GF-D8 (cell line): ENCODE data around the gene EEFSEC.

Experiments
- DNase-seq: peaks from one replicate; lab custom pipeline; 2025; lab: John Stamatoyannopoulos, UW

EEFSEC gene

DNA sequence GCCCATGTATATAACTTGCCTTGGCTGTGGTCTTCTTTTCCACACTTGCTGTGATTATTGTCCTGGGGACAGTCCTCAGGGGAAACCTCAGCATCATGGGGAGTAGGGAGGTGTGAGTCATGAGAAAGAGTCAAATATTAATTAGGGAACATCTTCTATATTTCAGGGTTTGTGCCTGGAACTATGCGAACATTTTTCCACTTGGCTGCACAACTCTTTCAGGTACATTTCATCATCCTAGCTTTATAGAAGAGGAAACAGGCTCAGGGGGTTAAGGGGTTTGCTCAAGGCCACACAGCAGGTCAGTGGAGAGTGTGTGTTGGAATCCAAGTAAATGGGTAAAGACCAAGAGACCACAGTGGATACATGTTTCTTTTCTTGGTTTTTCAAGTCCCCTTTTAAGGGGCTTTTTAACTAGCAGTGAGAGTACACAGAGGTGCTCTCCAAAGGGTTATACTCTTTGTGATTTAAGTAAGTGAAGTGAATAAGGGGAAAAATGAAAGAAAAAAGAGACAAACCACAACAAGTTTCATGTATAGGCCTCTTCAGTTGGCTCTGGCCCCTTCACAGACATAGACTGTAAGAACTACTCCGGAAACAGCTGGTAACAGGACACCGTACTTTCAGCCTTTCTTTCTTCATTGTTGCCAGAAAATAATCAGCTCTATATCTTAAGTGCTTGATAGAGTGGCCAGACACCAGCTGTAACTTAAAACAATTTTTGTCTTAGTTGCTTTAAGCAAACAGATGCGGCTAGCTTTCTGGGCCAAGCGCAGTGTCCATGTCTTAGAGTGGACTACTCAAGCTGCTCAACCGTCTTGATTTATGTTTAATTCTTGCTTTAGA is 64.6 kb downstream of the EEFSEC start:
- peak; percentile 54 for DNase-seq

DNA sequence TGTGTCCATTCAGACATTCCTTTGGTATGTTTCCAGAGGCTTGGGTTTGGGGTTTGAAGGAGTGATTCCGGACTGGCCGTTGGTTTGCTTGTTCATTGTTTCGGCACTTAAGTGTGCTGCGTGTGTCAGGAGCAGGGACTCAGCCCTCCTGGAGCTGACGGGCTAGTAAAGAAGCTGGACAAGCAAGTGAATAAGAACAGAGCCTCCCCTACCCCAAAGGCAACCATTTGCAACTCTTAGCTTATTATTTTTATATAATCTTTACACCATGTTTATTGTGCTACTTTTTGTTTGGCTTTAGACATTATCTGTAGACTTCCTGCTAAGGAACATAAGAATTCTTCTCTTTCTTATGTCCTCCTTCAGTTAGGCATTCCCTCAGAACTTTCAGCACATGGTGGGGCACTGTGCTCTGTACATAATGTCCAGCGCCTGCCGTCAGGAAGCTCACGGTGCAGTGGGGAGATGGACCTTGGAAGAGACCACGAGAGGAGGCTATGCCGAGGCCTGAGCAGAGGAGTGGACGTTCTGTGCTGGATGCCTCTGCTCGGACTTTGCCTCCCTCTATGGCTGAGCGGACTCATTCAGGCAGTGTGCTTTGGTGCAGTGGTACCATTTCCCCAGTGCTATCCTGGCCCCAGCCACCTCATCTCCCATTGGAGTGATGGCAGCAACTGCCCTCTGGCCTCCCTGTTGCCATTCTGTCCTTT is 65.4 kb downstream of the EEFSEC start:
- no peak for DNase-seq

DNA sequence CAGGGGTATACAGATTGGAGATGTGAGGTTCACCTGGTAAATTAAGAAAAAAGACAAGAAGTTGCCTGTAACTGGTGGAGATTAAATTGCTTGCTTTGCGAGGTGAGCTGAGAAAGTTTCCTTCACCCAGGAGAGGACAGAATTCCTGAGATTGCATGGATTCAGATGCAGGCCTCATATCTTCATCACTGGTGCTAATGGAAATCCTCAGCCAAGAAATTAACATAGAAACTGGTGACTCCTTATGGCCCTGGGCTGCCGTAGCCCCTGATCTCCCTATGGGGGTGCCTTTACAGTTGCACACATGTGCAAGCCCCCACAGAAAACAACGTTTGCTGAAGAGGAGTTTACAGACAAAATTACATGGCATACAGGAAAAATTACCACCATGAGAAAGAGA is 68.0 kb downstream of the EEFSEC start:
- DNase-seq = no peak

DNA sequence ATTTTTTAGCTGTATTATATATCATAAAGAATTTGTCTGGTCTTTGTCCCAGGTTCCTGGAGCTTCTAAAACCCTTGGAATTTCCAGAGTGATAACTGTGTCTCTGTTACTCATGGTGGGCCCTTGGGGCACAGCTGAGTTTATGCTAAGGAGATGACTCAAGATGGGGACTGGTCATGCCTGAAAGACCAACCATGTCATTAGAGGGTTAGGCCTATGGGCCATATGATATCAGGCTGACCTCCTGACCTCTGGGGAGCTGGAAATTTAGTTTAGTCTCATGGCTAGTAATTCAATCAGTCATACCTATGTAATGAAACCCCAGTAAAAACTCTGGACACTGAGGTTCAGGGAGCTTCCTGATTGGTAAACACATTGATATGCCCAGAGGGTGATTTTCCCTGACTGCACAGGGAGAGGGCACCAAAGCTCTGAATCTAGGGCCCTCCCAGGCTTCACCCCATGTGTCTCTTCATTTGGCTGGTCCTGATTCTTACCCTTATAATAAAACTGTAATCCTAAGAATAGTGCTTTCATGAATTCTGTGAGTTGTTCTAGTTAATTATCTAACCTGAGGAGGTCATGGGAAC is 69.6 kb downstream of the EEFSEC start:
- no peak for DNase-seq

DNA sequence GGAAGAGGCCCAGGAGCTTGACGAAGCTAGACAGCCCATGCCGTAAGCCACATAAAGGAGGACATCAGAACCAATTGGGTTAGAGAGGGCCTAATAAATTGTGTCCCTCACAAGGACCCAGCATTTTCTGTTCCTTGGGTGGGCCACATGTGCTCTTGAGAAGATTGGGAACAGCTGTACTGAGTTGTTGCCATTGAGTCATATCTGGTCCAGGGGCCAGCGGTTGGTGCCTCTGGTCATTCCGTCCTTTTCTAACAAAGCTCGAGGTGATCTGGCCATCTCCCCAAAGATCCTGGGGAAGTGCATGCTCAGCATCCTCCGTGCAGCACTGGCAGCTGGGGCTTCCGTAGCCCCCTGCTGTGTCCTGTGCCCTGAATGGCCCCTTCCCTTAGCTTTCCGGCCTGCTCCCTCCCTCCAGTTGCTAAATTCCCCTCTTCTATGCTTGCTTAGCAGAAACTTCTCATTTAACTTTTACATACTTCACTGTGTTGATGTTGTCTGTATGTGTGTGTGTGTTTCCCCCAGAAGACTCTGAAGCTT is 73.0 kb downstream of the EEFSEC start:
- DNase-seq = no peak

DNA sequence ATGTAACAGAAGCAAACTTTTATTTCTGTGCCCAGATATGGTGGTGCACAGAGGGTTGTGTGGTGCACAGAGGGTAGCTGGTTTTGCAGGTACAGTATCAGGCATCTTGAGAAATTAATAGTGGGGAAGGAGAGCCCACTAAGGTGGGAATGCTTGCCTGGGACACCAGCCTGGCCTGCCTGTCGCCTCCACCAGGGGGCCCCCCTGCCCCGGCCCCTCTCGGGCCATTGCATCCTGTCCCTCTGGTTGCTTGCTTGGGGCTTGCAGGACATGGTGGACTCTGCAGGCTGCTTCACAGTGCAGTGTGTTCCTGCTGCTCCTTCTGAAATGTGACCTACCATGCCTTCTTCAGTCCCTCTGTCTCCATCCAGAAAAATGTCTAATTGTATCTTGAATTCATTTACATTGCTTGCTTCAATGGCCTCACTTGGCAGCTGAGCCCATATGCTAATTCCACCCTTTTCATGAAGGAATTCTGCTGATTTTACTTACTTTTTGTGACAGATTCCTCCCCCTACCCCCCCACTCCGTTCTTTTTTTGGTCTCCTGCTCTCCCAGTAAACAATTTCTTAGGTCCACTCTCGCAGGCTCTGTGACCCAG is 73.6 kb downstream of the EEFSEC start:
- DNase-seq = no peak

DNA sequence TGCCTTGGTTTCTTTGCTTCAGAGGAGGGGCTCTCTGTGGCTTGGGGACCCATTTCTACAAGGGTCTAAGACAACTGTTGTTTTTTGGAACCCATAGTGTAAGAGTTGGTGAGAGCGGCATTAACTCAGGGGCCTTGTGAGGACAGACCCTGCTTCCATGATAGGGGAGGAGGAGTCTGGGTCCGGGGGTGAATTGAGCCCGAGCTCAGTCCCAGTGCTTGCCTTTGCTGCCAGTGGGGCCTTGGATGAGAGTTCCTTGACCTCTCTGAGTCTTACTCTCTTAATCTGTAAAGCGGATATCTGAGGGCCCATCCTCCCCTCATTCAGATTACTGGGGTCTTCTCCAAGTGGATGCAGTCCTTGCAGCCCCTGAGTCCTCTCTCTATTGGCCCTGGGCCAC is 74.2 kb downstream of the EEFSEC start:
- DNase-seq = no peak

DNA sequence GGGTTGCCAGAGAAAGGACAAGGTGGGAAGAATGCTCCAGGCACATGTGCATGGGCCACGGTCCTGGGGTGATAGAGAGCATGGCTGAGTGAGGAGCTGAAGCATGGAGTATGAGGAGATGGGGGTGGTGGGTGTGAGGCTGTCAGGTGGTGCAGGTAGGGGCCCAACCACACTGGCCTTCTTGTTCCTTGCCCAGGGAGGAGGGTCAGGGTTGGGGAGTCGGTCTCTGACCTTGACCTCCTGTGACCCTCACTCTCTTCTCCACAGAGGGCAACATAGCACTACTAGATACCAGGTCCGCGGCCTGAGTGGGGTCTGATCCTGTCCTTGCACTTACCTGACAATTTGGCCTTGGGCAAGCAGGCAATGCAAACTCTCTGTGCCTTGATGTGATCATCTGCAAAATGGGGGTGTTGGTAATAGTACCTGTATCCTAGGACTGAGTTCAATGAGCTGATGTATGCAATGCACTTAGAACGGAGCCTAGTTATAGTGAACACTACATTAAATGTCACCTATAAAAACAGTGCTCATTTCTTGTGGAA is 75.2 kb downstream of the EEFSEC start:
- DNase-seq = no peak

DNA sequence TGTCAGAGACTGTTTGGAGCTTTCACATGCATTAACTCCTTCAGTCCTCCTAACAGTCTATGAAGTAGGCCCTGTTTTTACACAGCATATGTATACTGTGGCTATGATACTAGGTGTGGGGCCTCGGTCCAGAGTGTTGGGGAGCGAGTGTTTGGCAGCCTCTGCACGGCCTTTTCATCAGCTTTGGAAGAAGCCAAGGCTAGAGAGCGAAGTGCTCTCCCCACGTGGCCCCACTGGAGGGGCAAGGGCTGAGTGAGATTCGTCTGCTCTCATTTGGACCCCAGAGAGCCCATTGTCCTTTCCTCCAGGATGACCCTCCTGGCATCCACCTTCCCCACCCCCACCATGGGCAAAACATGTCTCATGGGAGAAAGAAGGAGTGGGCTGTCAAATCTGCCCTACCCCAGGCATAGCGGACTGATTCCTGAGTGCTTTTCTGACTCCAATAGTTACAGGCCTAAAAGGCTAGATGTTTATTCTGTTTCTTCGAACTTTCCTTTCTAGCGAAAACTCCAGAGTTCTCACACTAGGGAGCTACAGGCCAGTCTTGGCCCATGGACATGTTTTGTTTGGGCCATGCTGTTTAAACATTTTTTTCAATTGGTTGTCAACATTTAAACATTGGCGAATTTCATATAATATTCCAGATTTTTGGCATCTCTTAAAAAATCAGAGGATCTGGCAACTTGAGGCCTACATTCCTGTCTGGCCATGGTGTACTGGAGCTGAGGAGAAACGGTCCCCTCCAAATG is 76.0 kb downstream of the EEFSEC start:
- no peak for DNase-seq

DNA sequence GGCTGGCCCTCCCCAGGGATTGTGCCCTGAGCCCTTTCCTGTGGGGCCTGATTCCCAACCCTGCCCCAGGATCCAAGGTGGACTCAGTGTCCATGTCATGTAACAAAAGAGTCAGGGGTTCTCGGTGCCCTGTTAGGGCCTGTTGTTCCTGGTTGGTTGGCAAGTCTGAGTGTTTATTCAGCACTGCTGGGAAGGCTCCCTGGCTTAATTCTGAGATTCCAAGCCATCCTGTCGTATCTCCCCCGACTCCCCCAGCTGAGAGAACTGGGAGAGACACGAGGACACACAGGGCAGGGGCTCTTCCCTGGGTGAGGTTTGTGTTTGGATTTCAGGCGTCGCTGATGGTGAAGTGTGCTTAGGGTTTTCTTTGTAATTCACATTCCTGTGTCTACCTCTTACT is 78.3 kb downstream of the EEFSEC start:
- no peak for DNase-seq

DNA sequence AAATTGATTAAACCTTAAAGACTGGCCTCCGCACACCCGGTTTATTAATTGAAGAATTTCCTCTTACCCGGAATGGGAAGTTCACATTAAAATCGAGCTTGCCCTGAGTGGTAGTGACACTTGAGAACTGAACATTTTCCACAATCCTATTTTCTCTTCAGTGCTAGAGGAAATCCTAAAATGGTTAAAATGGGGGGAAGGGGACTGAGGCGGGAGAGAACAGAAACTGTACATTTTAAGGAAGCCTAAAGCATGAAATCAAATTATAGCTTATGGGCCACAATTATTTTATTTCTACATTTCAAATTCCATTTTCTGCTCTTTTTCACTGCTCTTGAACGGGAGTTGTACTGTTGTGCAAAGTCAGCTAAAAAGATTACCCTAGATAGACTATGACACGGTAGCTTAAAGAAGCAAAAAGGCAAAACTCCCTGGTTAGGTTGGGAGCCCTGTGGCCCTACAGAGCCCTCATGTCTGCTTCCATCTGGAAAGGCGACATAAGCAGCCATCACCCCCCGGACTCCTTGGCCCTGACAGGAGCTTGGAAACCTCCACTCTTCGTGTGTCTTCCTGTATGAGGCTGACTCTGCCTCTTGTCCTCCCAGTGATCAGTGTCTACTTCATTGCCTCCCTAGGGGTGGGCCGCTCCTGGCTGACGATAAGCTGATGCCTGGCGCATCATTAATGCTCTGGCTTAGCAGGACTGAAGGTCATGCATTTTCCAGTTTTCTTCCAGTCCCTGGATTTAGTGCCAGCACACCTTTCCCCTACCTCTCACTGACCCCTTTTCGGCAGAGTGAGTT is 79.3 kb downstream of the EEFSEC start:
- no peak for DNase-seq

DNA sequence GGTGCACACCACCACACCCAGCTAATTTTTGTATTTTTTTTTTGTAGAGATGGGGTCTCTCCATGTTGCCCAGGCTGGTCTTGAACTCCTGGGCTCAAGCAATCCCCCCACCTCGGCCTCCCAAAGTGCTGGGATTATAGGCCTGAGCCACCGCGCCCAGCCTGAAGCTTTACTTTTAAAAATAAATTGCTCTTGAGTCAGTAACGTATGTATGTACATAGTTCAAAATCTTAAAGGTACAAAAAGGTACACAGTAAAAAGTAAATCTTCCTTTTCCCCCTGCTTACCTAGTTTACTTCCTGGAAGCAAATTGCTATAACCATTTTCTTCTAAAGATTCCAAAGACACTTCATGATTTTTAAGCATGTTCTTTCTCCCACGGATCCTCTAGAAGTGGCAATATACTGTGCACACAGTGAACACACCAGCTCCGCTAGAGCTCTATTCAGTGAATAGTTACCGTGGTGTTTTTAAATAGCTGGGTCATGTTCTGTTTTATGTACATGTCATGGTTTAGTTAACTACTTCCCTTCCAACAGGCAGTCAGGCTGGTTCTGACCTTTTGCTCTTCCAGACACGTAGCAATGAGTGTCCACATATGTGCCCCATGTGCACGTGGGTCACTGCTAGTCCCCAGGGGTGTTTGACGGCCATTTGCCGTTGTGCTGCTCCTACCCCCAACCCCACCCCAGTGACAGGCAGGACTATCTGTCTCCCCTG is 82.1 kb downstream of the EEFSEC start:
- no peak for DNase-seq

DNA sequence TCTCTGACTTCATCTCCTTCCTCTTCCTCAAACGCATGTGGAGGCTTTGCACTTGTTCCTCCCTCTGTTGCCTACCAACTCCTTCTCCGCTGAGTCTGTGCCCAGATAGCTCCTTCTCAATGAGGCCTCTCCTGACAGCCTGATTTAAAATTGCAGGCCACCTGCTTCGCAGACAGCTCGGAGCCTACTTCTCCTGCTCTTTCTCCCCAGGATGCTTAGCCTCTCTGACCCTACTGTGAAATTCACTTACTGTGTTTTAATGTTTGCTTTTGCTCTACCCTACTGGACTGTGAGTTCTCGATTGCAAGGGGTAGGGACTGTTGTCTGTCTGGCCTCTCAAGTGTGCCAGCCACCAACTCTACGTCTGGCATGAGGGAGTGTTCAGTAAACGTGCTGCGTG is 83.4 kb downstream of the EEFSEC start:
- DNase-seq = no peak

DNA sequence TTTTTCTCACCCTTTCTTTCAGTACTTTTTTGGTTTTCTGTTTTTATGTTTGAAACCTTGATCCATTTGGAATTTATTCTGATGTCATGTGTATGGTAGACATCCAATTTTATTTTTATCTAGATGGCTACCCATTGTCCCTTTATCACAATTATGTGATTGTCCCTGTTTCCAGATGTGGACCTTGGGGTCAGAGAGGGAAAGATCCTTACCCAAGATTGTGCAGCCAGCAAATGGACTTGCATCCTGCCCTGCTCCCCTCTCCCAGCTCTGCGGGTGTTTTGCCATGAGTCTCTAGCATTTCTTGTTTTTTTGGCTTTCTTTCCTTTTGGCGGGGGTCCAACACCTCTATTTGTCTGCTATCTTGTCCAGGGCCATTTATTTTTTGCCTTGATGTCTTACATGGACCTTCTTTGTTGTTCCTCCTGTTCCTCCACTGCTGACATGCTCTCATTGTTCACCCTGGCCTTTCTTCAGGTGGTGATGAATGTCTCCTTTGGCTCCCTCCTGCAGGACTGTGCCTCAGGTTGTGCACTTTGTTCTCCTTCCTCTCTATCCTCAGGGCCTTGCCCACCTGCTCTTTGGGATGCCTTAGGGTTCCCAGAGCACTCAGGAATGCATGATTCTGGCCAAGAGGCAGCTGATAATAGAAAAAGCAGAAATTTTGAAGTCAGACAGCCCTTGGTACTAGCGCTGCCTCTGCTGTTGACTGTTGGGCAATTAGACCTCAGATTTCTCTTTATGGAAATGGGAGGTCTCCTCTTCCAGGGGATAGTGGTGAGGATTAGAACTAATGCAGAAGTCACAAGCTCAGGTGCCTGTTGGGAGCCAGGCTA is 84.3 kb downstream of the EEFSEC start:
- DNase-seq = no peak

DNA sequence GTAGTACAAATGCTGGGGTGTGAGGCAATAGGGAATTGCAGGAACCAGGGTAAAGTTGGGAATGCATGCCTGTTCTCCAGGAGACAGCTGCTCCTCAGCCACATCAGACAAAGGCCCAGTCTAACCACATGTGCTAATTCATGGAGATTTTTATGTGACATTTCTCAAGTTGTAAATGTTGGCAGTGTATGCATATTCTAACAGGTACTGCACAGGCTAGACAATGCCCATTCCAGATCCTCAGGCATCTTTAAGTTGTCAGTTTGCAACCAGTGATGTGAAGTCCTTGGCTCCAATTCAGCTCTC is 84.9 kb downstream of the EEFSEC start:
- DNase-seq = no peak

DNA sequence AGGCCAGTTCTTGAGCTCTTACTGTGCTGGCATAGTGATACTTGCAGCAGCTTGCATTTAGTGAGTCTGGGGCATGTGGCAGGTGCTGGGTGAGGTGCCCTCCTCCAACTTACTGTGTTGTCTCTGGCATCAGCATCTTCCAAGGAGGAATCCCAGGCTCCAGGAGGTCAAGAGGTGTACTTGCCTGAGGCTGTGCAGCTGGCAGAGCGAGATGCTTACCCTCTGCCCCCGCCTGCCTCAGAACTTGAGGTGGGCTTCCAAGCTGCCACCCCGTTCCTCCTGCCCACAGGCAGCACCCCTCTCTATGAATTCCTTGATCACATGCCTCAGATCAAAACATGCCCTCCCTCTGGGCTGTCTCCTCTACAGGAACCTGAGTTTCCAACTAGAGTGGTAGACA is 86.0 kb downstream of the EEFSEC start:
- DNase-seq = no peak

DNA sequence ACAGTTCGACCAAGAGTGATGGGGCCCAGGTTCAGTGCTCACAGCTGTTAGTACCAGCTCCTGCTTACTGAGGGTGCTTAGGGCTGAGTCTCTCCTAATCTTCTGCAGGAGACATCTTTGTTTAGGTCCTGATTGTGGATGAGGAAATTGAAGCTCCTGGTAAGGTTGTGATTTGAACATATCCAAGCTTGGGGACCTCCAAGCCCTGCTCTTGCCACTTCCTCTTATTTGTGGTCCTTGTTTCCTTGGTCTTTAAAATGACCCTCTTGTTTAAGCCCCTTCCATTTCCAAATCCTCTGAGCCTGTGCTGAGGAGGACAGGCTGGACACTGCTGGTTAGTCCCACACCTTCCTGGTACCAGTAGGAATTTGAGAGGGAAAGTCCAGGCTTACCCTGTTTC is 87.0 kb downstream of the EEFSEC start:
- DNase-seq = no peak

DNA sequence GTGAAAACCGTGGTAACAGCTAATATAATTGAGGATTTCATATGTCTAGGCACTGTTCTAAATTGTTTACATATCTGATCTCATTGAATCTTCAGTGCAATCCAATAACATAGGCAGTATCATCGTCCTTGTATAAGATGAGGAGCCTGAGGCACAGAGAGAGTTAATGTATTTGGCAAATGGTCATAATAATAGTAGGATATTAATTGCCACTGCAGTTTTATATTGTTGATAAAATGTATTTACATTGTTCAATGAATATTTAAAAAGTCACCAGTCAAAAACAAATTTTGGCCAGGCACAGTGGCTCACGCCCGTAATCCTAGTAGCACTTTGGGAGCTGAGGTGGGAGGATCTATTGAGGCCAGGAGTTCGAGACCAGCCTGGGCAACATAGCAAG is 88.5 kb downstream of the EEFSEC start:
- DNase-seq = no peak
